ENCODE results near the gene EIF3D.

GRCh38 chr22:36507518-36508010 is 21.4 kb downstream of the EIF3D start:
- no peak for TF ChIP-seq POLR2AphosphoS5 (IDR thresholded peaks at IDR 0.05; ENCODE audit: low read depth, low read length)
- TF ChIP-seq POLR2A (IDR thresholded peaks at IDR 0.05; ENCODE audit: low read depth, low read length) = no peak

Measured in GM12892 (cell line).